ENCODE measurements around the gene MS4A10. TPM values are rescaled to one million over a fixed set of nuclear protein-coding genes. Genes with fewer than 3 reads are reported as not detected.

The MS4A10 gene
- total and polyA plus RNA-seq, 4 donors = not detected

DNA sequence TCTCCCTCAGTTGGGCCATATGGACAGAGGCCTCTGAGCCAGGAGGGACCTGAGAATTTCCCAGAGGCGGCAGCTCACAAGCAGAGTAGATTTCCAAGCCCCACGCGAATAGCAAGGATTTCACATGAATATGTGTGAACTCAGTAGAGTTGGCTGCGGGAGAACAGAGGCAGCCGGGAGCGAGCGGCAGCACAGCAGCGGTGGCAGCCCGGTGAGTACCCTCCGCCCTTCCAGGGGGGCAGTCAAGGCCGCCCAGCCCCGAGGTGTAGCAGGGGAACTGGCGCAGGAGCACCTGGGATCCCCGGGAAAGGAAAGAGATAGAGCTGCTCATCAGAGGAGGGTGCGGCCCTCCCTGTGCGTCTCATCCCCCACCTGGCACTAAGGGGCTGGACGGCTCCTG, 36.9 kb upstream of the MS4A10 start:
- DNase-seq (ENCODE audit: low spot score) = no peak
- TF ChIP-seq GABPA (IDR thresholded peaks at IDR 0.05 in 1 of 2, conservative IDR thresholded peaks at IDR 0.05 in 1 of 2) (no peak), FOXA2 (IDR thresholded peaks at IDR 0.05) (no peak)
- no peaks in the 10 kb centered on the region for H3K4me1 ChIP-seq (ENCODE audit: control insufficient read depth in 4 of 4, insufficient read depth in 4 of 4, low read length in 3 of 4)
- 87% methylated on average over 17 of the region's 17 CpGs for WGBS
- no peak overlapping the region for H3K4me3 ChIP-seq (ENCODE audit: low read depth in 1 of 3, low read length in 3 of 3)
- H3K9me3 ChIP-seq (ENCODE audit: control insufficient read depth in 4 of 4, low read length in 3 of 4) = no peaks in the 10 kb centered on the region
- H3K27me3 ChIP-seq (ENCODE audit: control insufficient read depth in 4 of 4, insufficient read depth in 4 of 4, low read length in 3 of 4) = no peaks in the 10 kb centered on the region
- H3K36me3 ChIP-seq (ENCODE audit: control insufficient read depth in 4 of 4, insufficient read depth in 3 of 4, low read depth in 1 of 4, low read length in 3 of 4) = no peaks in the 10 kb centered on the region
- H3K9ac ChIP-seq (ENCODE audit: low read depth in 1 of 2, low read length in 2 of 2) = no peak overlapping the region
- no peak overlapping the region for H3K27ac ChIP-seq (ENCODE audit: low read depth in 1 of 2, low read length in 2 of 2)

DNA sequence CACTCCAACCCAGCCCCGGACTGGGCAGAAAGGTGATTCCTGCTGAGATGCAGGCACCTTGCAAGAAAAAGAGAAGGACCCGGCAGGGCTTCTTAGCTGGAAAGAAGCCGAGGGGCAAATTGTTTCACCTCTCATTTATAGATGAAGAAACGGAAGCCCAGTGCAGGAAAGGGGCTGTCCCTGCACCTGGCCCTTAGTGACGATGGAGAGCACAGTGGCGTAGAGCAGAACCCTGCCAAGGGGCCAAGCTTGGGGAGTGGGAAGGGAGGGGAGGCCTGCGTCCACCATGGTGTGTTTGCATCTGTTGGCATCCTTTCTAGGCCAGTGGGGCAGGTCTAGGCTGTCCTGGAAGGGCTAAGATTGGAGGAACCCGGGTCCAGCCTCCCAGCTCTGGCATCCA, 36.3 kb upstream of the MS4A10 start:
- H3K27ac ChIP-seq (ENCODE audit: low read depth in 1 of 2, low read length in 2 of 2) = no peak overlapping the region
- H3K9ac ChIP-seq (ENCODE audit: low read depth in 1 of 2, low read length in 2 of 2) = no peak overlapping the region
- no peak overlapping the region for H3K4me3 ChIP-seq (ENCODE audit: low read depth in 1 of 3, low read length in 3 of 3)
- DNase-seq (ENCODE audit: low spot score) = no peak
- no peaks in the 10 kb centered on the region for H3K27me3 ChIP-seq (ENCODE audit: control insufficient read depth in 4 of 4, insufficient read depth in 4 of 4, low read length in 3 of 4)
- 80% methylated on average over 8 of the region's 8 CpGs for WGBS
- H3K9me3 ChIP-seq (ENCODE audit: control insufficient read depth in 4 of 4, low read length in 3 of 4) = no peaks in the 10 kb centered on the region
- TF ChIP-seq FOXA2 (IDR thresholded peaks at IDR 0.05) (no peak), TAF1 (conservative IDR thresholded peaks at IDR 0.05) (no peak), HNF4A (conservative IDR thresholded peaks at IDR 0.05) (no peak), NR2F2 (IDR thresholded peaks at IDR 0.05) (no peak), JUND (IDR thresholded peaks at IDR 0.05) (no peak), GABPA (IDR thresholded peaks at IDR 0.05 in 1 of 2, conservative IDR thresholded peaks at IDR 0.05 in 1 of 2) (no peak), RXRA (IDR thresholded peaks at IDR 0.05) (no peak), EGR1 (IDR thresholded peaks at IDR 0.05; ENCODE audit: low read depth in 2 of 2) (no peak), FOXA1 (IDR thresholded peaks at IDR 0.05) (no peak), RAD21 (IDR thresholded peaks at IDR 0.05) (no peak), SP1 (IDR thresholded peaks at IDR 0.05) (no peak), HNF4G (IDR thresholded peaks at IDR 0.05) (no peak)
- TF ChIP-seq, protein P1, sequence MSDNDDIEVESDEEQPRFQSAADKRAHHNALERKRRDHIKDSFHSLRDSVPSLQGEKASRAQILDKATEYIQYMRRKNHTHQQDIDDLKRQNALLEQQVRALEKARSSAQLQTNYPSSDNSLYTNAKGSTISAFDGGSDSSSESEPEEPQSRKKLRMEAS (IDR thresholded peaks at IDR 0.05) = no peak
- TF ChIP-seq, protein P2, sequence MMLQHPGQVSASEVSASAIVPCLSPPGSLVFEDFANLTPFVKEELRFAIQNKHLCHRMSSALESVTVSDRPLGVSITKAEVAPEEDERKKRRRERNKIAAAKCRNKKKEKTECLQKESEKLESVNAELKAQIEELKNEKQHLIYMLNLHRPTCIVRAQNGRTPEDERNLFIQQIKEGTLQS (IDR thresholded peaks at IDR 0.05) = no peak
- TF ChIP-seq, protein P3, sequence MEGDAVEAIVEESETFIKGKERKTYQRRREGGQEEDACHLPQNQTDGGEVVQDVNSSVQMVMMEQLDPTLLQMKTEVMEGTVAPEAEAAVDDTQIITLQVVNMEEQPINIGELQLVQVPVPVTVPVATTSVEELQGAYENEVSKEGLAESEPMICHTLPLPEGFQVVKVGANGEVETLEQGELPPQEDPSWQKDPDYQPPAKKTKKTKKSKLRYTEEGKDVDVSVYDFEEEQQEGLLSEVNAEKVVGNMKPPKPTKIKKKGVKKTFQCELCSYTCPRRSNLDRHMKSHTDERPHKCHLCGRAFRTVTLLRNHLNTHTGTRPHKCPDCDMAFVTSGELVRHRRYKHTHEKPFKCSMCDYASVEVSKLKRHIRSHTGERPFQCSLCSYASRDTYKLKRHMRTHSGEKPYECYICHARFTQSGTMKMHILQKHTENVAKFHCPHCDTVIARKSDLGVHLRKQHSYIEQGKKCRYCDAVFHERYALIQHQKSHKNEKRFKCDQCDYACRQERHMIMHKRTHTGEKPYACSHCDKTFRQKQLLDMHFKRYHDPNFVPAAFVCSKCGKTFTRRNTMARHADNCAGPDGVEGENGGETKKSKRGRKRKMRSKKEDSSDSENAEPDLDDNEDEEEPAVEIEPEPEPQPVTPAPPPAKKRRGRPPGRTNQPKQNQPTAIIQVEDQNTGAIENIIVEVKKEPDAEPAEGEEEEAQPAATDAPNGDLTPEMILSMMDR (IDR thresholded peaks at IDR 0.05; ENCODE audit: low read depth, low read length, missing input control) = no peak
- TF ChIP-seq, protein P4, sequence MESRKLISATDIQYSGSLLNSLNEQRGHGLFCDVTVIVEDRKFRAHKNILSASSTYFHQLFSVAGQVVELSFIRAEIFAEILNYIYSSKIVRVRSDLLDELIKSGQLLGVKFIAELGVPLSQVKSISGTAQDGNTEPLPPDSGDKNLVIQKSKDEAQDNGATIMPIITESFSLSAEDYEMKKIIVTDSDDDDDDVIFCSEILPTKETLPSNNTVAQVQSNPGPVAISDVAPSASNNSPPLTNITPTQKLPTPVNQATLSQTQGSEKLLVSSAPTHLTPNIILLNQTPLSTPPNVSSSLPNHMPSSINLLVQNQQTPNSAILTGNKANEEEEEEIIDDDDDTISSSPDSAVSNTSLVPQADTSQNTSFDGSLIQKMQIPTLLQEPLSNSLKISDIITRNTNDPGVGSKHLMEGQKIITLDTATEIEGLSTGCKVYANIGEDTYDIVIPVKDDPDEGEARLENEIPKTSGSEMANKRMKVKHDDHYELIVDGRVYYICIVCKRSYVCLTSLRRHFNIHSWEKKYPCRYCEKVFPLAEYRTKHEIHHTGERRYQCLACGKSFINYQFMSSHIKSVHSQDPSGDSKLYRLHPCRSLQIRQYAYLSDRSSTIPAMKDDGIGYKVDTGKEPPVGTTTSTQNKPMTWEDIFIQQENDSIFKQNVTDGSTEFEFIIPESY (IDR thresholded peaks at IDR 0.05) = no peak
- TF ChIP-seq, protein P5, sequence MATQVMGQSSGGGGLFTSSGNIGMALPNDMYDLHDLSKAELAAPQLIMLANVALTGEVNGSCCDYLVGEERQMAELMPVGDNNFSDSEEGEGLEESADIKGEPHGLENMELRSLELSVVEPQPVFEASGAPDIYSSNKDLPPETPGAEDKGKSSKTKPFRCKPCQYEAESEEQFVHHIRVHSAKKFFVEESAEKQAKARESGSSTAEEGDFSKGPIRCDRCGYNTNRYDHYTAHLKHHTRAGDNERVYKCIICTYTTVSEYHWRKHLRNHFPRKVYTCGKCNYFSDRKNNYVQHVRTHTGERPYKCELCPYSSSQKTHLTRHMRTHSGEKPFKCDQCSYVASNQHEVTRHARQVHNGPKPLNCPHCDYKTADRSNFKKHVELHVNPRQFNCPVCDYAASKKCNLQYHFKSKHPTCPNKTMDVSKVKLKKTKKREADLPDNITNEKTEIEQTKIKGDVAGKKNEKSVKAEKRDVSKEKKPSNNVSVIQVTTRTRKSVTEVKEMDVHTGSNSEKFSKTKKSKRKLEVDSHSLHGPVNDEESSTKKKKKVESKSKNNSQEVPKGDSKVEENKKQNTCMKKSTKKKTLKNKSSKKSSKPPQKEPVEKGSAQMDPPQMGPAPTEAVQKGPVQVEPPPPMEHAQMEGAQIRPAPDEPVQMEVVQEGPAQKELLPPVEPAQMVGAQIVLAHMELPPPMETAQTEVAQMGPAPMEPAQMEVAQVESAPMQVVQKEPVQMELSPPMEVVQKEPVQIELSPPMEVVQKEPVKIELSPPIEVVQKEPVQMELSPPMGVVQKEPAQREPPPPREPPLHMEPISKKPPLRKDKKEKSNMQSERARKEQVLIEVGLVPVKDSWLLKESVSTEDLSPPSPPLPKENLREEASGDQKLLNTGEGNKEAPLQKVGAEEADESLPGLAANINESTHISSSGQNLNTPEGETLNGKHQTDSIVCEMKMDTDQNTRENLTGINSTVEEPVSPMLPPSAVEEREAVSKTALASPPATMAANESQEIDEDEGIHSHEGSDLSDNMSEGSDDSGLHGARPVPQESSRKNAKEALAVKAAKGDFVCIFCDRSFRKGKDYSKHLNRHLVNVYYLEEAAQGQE (IDR thresholded peaks at IDR 0.05) = no peak
- H3K36me3 ChIP-seq (ENCODE audit: control insufficient read depth in 4 of 4, insufficient read depth in 3 of 4, low read depth in 1 of 4, low read length in 3 of 4) = no peaks in the 10 kb centered on the region
- H3K4me1 ChIP-seq (ENCODE audit: control insufficient read depth in 4 of 4, insufficient read depth in 4 of 4, low read length in 3 of 4) = no peaks in the 10 kb centered on the region
